ENCODE results near the gene VWA3B.
A peak's percentile ranks its signal among the peaks of the same experiment; 100 is the strongest.

The VWA3B gene

DNA sequence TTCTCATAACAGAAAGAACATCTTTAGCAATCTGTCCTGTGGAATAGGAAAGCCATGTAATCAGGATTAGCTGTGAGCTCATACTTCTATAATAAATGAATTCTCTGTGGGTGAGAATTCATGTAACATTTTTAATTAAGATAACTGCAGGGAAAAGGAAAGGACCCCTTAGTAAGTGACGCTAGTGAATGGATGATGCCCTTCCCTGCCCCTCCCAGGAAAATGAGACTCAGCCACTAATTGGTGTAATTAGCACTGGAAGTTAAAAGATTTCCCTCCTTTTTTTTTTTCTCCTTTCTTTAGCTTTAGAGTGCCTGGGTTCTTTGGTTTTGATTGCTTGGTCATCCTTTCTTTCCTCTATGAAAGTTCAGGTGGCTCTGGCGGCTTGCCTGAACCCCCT is 90.3 kb downstream of the VWA3B start:
- no peak for TF ChIP-seq ZFX (IDR thresholded peaks at IDR 0.05)
- TF ChIP-seq, protein P1, sequence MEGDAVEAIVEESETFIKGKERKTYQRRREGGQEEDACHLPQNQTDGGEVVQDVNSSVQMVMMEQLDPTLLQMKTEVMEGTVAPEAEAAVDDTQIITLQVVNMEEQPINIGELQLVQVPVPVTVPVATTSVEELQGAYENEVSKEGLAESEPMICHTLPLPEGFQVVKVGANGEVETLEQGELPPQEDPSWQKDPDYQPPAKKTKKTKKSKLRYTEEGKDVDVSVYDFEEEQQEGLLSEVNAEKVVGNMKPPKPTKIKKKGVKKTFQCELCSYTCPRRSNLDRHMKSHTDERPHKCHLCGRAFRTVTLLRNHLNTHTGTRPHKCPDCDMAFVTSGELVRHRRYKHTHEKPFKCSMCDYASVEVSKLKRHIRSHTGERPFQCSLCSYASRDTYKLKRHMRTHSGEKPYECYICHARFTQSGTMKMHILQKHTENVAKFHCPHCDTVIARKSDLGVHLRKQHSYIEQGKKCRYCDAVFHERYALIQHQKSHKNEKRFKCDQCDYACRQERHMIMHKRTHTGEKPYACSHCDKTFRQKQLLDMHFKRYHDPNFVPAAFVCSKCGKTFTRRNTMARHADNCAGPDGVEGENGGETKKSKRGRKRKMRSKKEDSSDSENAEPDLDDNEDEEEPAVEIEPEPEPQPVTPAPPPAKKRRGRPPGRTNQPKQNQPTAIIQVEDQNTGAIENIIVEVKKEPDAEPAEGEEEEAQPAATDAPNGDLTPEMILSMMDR (conservative IDR thresholded peaks at IDR 0.05) = no peak
- no peak overlapping the region for H3K27ac ChIP-seq

DNA sequence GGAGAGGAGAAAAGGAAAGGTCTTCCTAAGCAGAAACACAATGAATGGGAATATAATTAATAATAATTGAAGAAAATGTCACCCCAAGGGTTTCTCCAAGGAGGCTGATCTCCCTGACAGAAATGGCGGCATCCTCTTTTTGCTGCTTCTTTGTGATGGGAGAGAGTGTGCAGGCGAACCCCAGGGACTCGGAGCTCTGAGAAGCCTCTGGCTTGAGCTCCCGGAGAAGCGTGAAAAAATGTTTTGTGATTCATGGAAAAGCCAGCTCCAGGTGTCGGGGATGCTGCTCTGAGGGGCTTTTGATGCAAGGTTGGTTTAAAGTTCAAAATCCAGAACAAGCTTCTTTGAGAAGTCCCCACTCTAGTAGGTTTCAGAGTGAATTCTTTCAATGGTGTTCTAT is 91.0 kb downstream of the VWA3B start:
- no peak for TF ChIP-seq ZFX (IDR thresholded peaks at IDR 0.05)
- TF ChIP-seq, protein P1 (conservative IDR thresholded peaks at IDR 0.05) = no peak
- no peak overlapping the region for H3K27ac ChIP-seq

DNA sequence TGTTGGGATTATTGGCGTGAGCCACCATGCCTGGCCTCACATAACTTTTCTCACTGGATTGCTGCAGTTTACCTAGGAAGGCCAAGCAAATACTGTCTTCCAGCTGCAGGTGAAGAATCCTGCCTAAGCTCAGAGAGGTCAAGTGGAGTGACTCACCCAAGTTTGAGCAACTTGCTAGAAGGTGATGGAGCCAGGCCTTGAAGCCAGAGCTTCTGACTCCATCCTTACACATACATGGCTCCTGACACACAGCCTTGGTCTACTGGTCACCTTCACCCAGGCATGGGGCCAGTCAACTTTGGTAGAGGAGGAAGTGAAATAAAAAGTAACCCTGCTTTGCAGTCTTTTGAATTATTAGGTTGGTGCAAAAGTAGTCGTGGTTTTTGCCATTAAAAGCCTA is 93.5 kb downstream of the VWA3B start:
- TF ChIP-seq ZFX (IDR thresholded peaks at IDR 0.05) = no peak
- TF ChIP-seq, protein P1 (conservative IDR thresholded peaks at IDR 0.05) = no peak
- H3K27ac ChIP-seq = no peak overlapping the region

DNA sequence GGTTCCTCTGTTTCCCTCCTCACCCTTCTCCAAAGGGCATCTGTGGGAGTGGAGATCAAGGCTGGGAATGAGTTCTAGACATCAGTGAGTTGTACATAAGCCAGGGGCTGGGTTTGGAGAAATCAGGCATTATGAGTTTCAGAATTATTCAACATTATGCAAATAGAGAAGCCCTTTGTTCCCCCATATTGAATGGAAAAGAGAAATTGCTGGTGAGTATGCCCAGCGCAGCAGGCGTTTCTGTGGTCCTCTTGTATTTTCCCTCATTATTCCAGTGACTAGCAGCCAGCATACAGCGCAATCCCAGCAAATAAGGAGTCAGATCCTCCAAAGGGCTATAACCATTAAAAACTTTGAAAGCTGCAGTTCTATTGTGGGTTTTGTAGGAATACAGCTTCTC is 94.4 kb downstream of the VWA3B start:
- TF ChIP-seq, protein P1 (conservative IDR thresholded peaks at IDR 0.05) = no peak
- no peak for TF ChIP-seq ZFX (IDR thresholded peaks at IDR 0.05)
- H3K27ac ChIP-seq = no peak overlapping the region

DNA sequence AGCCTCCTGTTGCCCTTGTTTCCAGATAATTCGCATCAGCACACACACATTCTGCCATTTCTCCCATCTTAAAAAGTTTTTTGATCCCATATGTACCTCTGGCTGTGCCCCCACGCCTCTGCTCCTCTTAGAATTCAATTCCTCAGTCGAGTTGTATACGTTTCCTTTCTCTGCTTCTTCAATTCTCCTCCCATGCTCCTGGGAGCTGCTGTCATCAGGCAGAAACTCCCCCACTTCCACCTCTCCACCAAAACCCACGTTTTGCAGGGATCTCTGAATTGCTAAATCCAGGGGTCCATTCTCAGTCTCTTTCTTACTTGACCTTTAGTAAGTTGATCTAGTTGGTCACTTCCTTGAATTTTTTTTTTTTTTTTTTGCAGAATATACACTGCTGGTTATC is 98.8 kb downstream of the VWA3B start:
- TF ChIP-seq ZFX (IDR thresholded peaks at IDR 0.05) = no peak
- no peak overlapping the region for H3K27ac ChIP-seq

DNA sequence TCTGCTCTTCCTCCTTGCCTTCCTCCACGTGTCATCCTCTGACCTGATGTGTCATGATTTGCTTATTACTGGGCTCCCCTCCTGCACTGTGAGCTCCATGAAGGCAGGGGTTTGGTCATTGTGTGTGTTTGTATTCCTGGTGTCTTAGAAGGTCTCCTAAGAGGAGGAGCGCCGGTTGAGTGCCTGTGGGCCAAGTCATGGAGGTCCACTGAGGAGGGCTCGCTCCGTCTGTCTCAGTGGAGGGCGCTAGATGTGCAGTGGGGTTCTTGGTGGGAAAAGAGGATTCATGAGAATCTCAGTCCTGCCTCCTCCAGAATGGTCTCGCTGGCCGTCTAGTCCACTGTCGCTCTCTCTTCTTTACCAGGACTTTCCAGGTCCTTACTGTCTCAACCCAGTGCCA is 100.2 kb downstream of the VWA3B start:
- no peak for TF ChIP-seq ZFX (IDR thresholded peaks at IDR 0.05)
- TF ChIP-seq, protein P1 (conservative IDR thresholded peaks at IDR 0.05) = no peak
- no peak overlapping the region for H3K27ac ChIP-seq

DNA sequence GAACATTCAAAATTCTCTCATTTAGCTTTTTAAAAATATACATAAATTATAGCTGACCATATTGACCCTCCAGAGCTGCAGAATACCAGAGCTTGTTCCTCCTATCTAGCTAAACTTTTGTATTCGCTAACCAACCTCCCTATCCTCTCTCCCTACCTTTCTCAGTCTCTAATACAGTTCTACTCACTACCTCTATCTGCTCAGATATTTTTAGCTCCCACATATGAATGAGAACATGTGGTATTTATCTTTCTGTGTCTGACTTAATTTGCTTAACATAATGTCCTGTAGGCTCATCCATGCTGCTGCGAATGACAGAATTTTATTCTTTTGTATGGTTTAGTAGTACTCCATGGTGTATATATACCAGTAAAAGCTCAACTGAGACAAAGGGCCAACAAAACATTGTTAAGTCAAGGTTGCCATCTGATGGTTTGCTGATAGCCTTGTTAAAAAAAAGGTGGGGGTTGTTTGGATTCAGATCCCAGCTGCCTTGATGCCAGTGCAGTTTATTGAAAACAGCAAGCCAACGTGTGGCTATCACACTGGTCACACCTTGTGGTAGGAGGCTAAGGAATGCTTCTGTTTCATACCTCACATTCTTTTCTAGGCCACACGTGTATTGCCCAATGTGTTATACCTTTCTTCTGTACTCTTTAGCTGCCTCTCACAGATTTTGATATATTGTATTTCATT is 101.5 kb downstream of the VWA3B start:
- TF ChIP-seq ZFX (IDR thresholded peaks at IDR 0.05) = no peak
- TF ChIP-seq, protein P1 (conservative IDR thresholded peaks at IDR 0.05) = peak; percentile 10
- H3K27ac ChIP-seq = no peak overlapping the region

DNA sequence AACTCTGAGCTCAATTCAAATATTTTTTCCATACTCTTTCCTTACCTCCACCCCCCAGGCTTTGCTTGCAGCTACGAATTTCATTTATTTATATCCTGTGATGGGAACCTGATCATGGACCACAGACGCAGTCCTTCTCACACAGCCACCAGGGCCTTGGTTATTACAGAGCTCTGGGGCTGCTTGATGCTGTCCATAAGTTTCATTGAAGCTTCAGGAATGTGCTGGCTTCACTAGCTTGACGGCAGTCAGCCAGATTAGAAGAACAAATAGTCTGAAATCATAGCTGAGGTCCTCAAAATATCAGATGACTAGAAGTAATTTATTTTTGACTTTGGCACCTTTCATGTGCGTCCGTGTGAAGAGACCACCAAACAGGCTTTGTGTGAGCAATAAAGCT is 104.9 kb downstream of the VWA3B start:
- no peak overlapping the region for H3K27ac ChIP-seq
- no peak for TF ChIP-seq ZFX (IDR thresholded peaks at IDR 0.05)
- TF ChIP-seq, protein P1 (conservative IDR thresholded peaks at IDR 0.05) = no peak
